ENCODE measurements around the gene PAQR9. TPM values are rescaled to one million over a fixed set of nuclear protein-coding genes. Genes with fewer than 3 reads are reported as not detected.

Gene PAQR9
- total RNA-seq, 2 donors from 2014 or later: not detected

DNA sequence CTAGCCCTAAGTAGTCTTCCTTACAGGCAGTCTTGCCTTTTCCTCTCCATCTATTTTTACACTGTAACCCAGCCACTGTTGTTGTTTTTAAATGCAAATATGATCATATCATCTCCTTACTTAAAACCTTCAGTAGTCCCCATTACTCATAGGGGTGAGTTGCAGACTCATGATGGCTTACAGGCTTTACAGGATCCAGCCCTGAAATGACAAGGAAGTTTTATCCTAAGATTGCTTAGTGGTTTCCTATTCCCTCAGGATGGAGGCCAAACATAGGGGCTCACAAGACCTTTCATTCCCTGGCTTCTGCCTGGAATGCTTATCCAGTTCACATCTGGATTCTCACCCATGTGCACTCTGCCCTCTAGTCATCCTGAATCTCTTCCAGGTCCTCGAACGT is 46.9 kb downstream of the PAQR9 start:
- intact Hi-C loops (cut with DNase I): no loop called here
- no peak overlapping the region for H3K9ac ChIP-seq (ENCODE audit: low read depth in 2 of 2, low read length in 2 of 2)

GRCh38 chr3:142915636-142916035 is 47.8 kb downstream of the PAQR9 start:
- Histone ChIP-seq H3K4me1 (no peaks in the 10 kb centered on the region), H3K9ac (ENCODE audit: low read depth in 2 of 2, low read length in 2 of 2) (no peak overlapping the region), H3K4me3 (no peak overlapping the region), H3K36me3 (no peaks in the 10 kb centered on the region), H3K27me3 (no peaks in the 10 kb centered on the region), H3K9me3 (no peaks in the 10 kb centered on the region), H3K27ac (no peak overlapping the region)
- DNase-seq: no peak
- no peak for TF ChIP-seq CTCF (IDR thresholded peaks at IDR 0.05)
- intact Hi-C loops (cut with DNase I): no loop called here

More for the DNA sequence above, 46.9 kb downstream of the PAQR9 start:
- no peak for DNase-seq
- Histone ChIP-seq H3K4me1 (no peaks in the 10 kb centered on the region), H3K27ac (no peak overlapping the region), H3K36me3 (no peaks in the 10 kb centered on the region), H3K27me3 (no peaks in the 10 kb centered on the region), H3K4me3 (no peak overlapping the region), H3K9me3 (no peaks in the 10 kb centered on the region)
- no peak for TF ChIP-seq CTCF (IDR thresholded peaks at IDR 0.05)

DNA sequence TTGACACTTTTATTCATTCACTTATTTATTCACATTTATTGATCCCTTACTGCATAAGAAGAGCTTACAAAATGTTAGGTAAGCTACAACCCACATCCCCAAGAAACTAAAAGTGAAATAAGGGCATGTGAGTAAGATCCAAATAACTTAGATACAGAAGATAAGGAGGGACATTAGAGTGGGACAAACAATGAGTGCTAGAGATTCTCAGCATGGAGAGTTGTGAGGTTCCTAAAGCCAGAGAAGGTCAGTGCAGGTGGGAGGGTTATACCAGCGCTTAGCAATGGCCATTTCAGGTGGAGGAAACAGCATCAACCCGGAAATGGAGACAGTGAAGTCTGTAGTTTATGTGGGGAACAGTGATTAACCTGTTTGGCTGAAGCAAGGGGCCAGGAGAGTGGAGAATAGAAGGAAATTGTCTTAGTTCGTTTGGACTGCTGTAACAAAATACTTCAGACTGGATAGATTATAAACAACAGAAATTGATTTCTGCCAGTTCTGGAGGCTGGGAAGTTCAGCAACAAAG is 49.1 kb downstream of the PAQR9 start:
- no peak for TF ChIP-seq CTCF (IDR thresholded peaks at IDR 0.05)
- intact Hi-C loops (cut with DNase I): no loop called here

GRCh38 chr3:142913432-142913831 is 50.0 kb downstream of the PAQR9 start:
- Histone ChIP-seq H3K4me1 (no peaks in the 10 kb centered on the region), H3K36me3 (no peaks in the 10 kb centered on the region), H3K9me3 (no peaks in the 10 kb centered on the region), H3K4me3 (no peak overlapping the region), H3K27me3 (no peaks in the 10 kb centered on the region), H3K9ac (ENCODE audit: low read depth in 2 of 2, low read length in 2 of 2) (no peak overlapping the region), H3K27ac (no peak overlapping the region)
- intact Hi-C loops (cut with DNase I): no loop called here
- no peak for TF ChIP-seq CTCF (IDR thresholded peaks at IDR 0.05)
- no peak for DNase-seq

More for the DNA sequence above, 49.1 kb downstream of the PAQR9 start:
- H3K9ac ChIP-seq (ENCODE audit: low read depth in 2 of 2, low read length in 2 of 2): no peak overlapping the region
- no peak for DNase-seq
- no peaks in the 10 kb centered on the region for H3K27me3 ChIP-seq
- H3K4me3 ChIP-seq: no peak overlapping the region
- H3K36me3 ChIP-seq: no peaks in the 10 kb centered on the region
- no peaks in the 10 kb centered on the region for H3K9me3 ChIP-seq
- H3K27ac ChIP-seq: no peak overlapping the region
- no peaks in the 10 kb centered on the region for H3K4me1 ChIP-seq

- no peak overlapping the region for H3K4me3 ChIP-seq
- no peak for TF ChIP-seq CTCF (IDR thresholded peaks at IDR 0.05)
- H3K27ac ChIP-seq: no peak overlapping the region
- H3K9ac ChIP-seq (ENCODE audit: low read depth in 2 of 2, low read length in 2 of 2): no peak overlapping the region
- no peaks in the 10 kb centered on the region for H3K27me3 ChIP-seq
- H3K9me3 ChIP-seq: no peaks in the 10 kb centered on the region
- H3K36me3 ChIP-seq: no peaks in the 10 kb centered on the region
- no peaks in the 10 kb centered on the region for H3K4me1 ChIP-seq
- no peak for DNase-seq
- intact Hi-C loops (cut with DNase I): no loop called here
Measured at GRCh38 chr3:142912402-142913172, 50.9 kb downstream of the PAQR9 start.

Other genes with a start within 250 kb of the PAQR9 start
- 1 to 10 TPM; 1.8 to 2.2 TPM for gene TRPC1, start 239.6 kb downstream of the PAQR9 start, total RNA-seq
- gene PCOLCE2, start 74.6 kb downstream of the PAQR9 start, total RNA-seq: 1 to 10 TPM; 1.0 to 1.9 TPM
- 10 to 100 TPM; 59.4 to 70.2 TPM for gene U2SURP, start 37.9 kb upstream of the PAQR9 start, total RNA-seq
- 1 to 10 TPM; 1.8 to 2.5 TPM for gene CHST2, start 156.1 kb upstream of the PAQR9 start, total RNA-seq

Measured in colonic mucosa (tissue), 4 donors.